Uterus (tissue), 2 donors: ENCODE results near the gene BRCA2.

ENCODE experiments used
- CTCF ChIP-seq, 4 experiments: fragments of 200-600 bp in 2 of 4; fragments of 450-650 bp in 2 of 4; sonication (generic) in 2 of 4; IDR thresholded peaks; one replicate each; pipeline ENCODE4 v1.5.1; 2016 to 2019; ENCODE audit warnings: antibody characterized with exemption in 4 of 4, mild to moderate bottlenecking in 2 of 4, moderate library complexity in 1 of 4
- POLR2A ChIP-seq, 2 donors: fragments of 450-650 bp; IDR thresholded peaks; one replicate each; pipeline ENCODE4 v1.6.1; 2016; ENCODE audit warnings: antibody characterized with exemption in 2 of 2, mild to moderate bottlenecking in 1 of 2, moderate library complexity in 1 of 2

GRCh38 chr13:32340914-32341313 lies 25.6 kb downstream of the BRCA2 start:
- TF ChIP-seq CTCF (IDR thresholded peaks at IDR 0.05) (no peak), POLR2A (IDR thresholded peaks at IDR 0.05) (no peak)
